ENCODE results near the gene COX14. TPM values are rescaled to one million over a fixed set of nuclear protein-coding genes. Genes with fewer than 3 reads are reported as not detected.

Gene COX14
- total RNA-seq, 6 experiments from 2014 or later, result 37.7 to 67.5 (median 50.6) TPM

- intact Hi-C loops (cut with DNase I), result no loop called here
- ATAC-seq, result peak in 1 of 4 donors; percentile 50
- Histone ChIP-seq H3K9me3 (no peaks in the 10 kb centered on the region), H3K4me3 (no peak overlapping the region), H3K36me3 (no peaks in the 10 kb centered on the region), H3K27ac (no peak overlapping the region), H3K27me3 (no peaks in the 10 kb centered on the region), H3K4me1 (no peaks in the 10 kb centered on the region)
- TF ChIP-seq POLR2A (IDR thresholded peaks at IDR 0.05), result no peak
- TF ChIP-seq, protein P1, sequence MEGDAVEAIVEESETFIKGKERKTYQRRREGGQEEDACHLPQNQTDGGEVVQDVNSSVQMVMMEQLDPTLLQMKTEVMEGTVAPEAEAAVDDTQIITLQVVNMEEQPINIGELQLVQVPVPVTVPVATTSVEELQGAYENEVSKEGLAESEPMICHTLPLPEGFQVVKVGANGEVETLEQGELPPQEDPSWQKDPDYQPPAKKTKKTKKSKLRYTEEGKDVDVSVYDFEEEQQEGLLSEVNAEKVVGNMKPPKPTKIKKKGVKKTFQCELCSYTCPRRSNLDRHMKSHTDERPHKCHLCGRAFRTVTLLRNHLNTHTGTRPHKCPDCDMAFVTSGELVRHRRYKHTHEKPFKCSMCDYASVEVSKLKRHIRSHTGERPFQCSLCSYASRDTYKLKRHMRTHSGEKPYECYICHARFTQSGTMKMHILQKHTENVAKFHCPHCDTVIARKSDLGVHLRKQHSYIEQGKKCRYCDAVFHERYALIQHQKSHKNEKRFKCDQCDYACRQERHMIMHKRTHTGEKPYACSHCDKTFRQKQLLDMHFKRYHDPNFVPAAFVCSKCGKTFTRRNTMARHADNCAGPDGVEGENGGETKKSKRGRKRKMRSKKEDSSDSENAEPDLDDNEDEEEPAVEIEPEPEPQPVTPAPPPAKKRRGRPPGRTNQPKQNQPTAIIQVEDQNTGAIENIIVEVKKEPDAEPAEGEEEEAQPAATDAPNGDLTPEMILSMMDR (IDR thresholded peaks at IDR 0.05), result no peak
- DNase-seq, result no peak
Measured at GRCh38 chr12:50156641-50157040, 44.6 kb downstream of the COX14 start.

DNA sequence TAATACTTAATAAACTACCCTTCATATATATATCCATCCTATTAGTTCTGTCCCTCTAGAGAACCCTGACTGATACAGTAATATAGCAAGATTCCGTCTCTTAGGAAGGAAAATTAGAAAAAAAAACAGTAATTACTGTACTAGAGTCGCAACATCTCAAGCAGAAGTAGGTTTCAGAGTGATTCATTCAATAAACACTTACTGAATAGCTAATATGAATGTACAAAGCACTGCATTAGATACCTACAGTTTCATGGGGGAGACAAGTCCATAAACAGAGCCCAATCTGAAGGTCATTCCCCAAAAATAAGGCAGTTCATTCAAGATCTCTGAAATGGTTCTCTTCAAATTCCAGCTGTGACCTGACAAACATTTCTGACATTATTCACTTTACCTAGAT, 45.2 kb downstream of the COX14 start:
- Histone ChIP-seq H3K4me1 (no peaks in the 10 kb centered on the region), H3K4me3 (no peak overlapping the region), H3K9me3 (no peaks in the 10 kb centered on the region), H3K27ac (no peak overlapping the region), H3K36me3 (no peaks in the 10 kb centered on the region), H3K27me3 (no peaks in the 10 kb centered on the region)
- DNase-seq (no peak), ATAC-seq (no peak)
- intact Hi-C loops (cut with DNase I), result no loop called here
- TF ChIP-seq, protein P1 (IDR thresholded peaks at IDR 0.05), result no peak
- no peak for TF ChIP-seq POLR2A (IDR thresholded peaks at IDR 0.05)
- WGBS (ENCODE audit: insufficient coverage, low coverage, low lambda C conversion rate, missing lambda C conversion rate), result 86% methylated on average over 2 of the region's 2 CpGs

- Histone ChIP-seq H3K4me1 (no peaks in the 10 kb centered on the region), H3K9me3 (no peaks in the 10 kb centered on the region), H3K4me3 (no peak overlapping the region), H3K27me3 (no peaks in the 10 kb centered on the region), H3K36me3 (no peaks in the 10 kb centered on the region), H3K27ac (no peak overlapping the region)
- DNase-seq (no peak), ATAC-seq (no peak)
- intact Hi-C loops (cut with DNase I), result no loop called here
- TF ChIP-seq, protein P1 (IDR thresholded peaks at IDR 0.05), result no peak
- no peak for TF ChIP-seq POLR2A (IDR thresholded peaks at IDR 0.05)
Measured at GRCh38 chr12:50160643-50161042, 48.6 kb downstream of the COX14 start.

GRCh38 chr12:50162230-50162629, 50.2 kb downstream of the COX14 start:
- H3K27me3 ChIP-seq, result no peaks in the 10 kb centered on the region
- no peak overlapping the region for H3K4me3 ChIP-seq
- no peak overlapping the region for H3K27ac ChIP-seq
- H3K9me3 ChIP-seq, result no peaks in the 10 kb centered on the region
- intact Hi-C loops (cut with DNase I), result no loop called here
- no peaks in the 10 kb centered on the region for H3K36me3 ChIP-seq
- ATAC-seq, result no peak
- 68% methylated on average over 2 of the region's 2 CpGs for whole genome bisulfite sequencing (ENCODE audit: insufficient coverage, low coverage, low lambda C conversion rate, missing lambda C conversion rate)
- TF ChIP-seq, protein P1 (IDR thresholded peaks at IDR 0.05), result no peak
- TF ChIP-seq POLR2A (IDR thresholded peaks at IDR 0.05), result no peak
- DNase-seq, result no peak
- H3K4me1 ChIP-seq, result peaks cover 0 to 5% (median 0%) of the 10 kb centered on the region in 4 donors

GRCh38 chr12:50164963-50165362, 52.9 kb downstream of the COX14 start:
- WGBS (ENCODE audit: insufficient coverage, low coverage, low lambda C conversion rate, missing lambda C conversion rate), result 91% methylated on average over 12 of the region's 20 CpGs
- TF ChIP-seq, protein P1 (IDR thresholded peaks at IDR 0.05), result no peak
- TF ChIP-seq POLR2A (IDR thresholded peaks at IDR 0.05), result no peak
- Histone ChIP-seq H3K9me3 (no peaks in the 10 kb centered on the region), H3K36me3 (no peaks in the 10 kb centered on the region), H3K27me3 (no peaks in the 10 kb centered on the region), H3K4me3 (no peak overlapping the region), H3K27ac (no peak overlapping the region), H3K4me1 (peaks cover 0 to 5% (median 0%) of the 10 kb centered on the region in 4 donors)
- ATAC-seq, result no peak
- DNase-seq, result no peak
- intact Hi-C loops (cut with DNase I), result no loop called here

All from right lobe of liver (tissue), 6 donors.